SJCRH30 (cell line): Measurements from ENCODE around the gene TOP2A. TPM values are rescaled to one million over a fixed set of nuclear protein-coding genes. Genes with fewer than 3 reads are reported as not detected.
"Not testable (repeated sequence)": the region's sequence is repeated elsewhere in the genome, so short reads cannot be mapped to it uniquely, and the experiment has no call there.

ENCODE experiments used
- DNase-seq, 2 experiments: peaks; one replicate each; pipeline ENCODE4 v3.0.0-alpha.2; 2015 to 2020
- H3K27ac ChIP-seq: fragments of 250-450 bp; sonication (Bioruptor Pico); 2 replicates; pipeline ENCODE4 v1.5.1; 2020; ENCODE audit warnings: mild to moderate bottlenecking, moderate library complexity
- H3K27me3 ChIP-seq: fragments of 250-450 bp; sonication (Bioruptor Pico); 2 replicates; pipeline ENCODE4 v1.5.1; 2020; ENCODE audit warnings: mild to moderate bottlenecking, moderate library complexity
- H3K36me3 ChIP-seq: fragments of 250-450 bp; sonication (Bioruptor Pico); 2 replicates; pipeline ENCODE4 v1.5.1; 2020; ENCODE audit warnings: mild to moderate bottlenecking, moderate library complexity
- H3K4me1 ChIP-seq: fragments of 250-450 bp; sonication (Bioruptor Pico); 2 replicates; pipeline ENCODE4 v1.5.1; 2020; ENCODE audit warnings: mild to moderate bottlenecking, moderate library complexity
- H3K4me3 ChIP-seq: fragments of 250-450 bp; sonication (Bioruptor Pico); 2 replicates; pipeline ENCODE4 v1.5.1; 2020; ENCODE audit warnings: mild to moderate bottlenecking, moderate library complexity
- H3K9me3 ChIP-seq: fragments of 250-450 bp; sonication (Bioruptor Pico); replicated peaks from 2 replicates; pipeline ENCODE4 v1.5.1; 2020; ENCODE audit warnings: mild to moderate bottlenecking, moderate library complexity
- total RNA-seq: library from RNA; depleted of rRNA; stranded (reverse); fragments of >200 nt; shearing (Covaris generic); gene quantifications from 2 replicates; pipeline ENCODE4 v1.2.3, GENCODE V29; 2014

Gene TOP2A
- total RNA-seq, 1 experiment from 2014 or later: 583 TPM

- DNase-seq: no peak
- Histone ChIP-seq H3K9me3 (no peaks in the 10 kb centered on the region), H3K4me3 (no peak overlapping the region), H3K4me1 (no peaks in the 10 kb centered on the region), H3K27ac (no peak overlapping the region), H3K36me3 (peaks cover 95% of the 10 kb centered on the region), H3K27me3 (no peaks in the 10 kb centered on the region)
Measured at GRCh38 chr17:40402668-40403067, 15.0 kb downstream of the TOP2A start.

DNA sequence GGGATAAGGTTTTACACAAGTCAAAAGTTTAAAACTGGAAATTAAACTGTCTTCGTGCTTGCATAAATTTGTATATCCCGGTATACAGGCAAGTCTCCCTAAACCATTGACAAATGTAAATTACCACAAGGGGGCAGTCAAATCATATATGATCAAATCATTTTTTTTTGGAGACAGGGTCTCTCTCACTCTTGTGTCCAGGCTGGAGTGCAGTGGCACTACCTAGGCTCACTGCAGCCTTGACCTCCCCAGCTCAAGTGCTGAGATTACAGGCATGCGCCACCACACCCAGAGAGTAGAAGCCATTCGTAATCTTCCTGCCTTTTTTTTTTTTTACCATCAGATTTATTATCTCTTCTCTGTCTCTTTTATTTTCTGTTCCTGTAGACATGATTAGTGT, 18.5 kb downstream of the TOP2A start:
- peak in 1 of 2 experiments; percentile 68 for DNase-seq
- no peak overlapping the region for H3K4me3 ChIP-seq
- no peaks in the 10 kb centered on the region for H3K4me1 ChIP-seq
- no peaks in the 10 kb centered on the region for H3K27me3 ChIP-seq
- H3K27ac ChIP-seq: no peak overlapping the region
- no peaks in the 10 kb centered on the region for H3K9me3 ChIP-seq
- H3K36me3 ChIP-seq: peaks cover 96% of the 10 kb centered on the region

GRCh38 chr17:40386555-40386954, 31.1 kb downstream of the TOP2A start:
- H3K27me3 ChIP-seq, H3K27ac ChIP-seq, H3K9me3 ChIP-seq, DNase-seq, H3K4me3 ChIP-seq, H3K4me1 ChIP-seq: not testable (repeated sequence)
- peaks cover 64% of the 10 kb centered on the region for H3K36me3 ChIP-seq

DNA sequence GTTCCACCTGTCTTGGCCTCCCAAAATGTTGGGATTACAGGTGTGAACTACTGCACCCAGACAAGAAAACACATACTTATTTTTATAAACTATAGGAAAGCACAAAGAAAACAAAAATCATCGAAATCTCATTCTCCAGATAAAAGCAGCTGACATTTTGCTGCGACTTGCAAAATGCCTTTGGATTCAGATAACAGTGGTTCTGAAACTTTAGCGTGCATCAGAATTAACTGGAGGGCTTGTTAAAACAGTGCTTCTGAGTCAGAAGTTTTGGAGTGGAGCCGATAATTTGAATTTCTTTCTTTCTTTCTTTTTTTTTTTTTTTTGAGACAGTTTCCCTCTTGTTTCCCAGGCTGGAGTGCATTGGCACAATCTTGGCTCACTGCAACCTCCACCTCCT, 35.4 kb downstream of the TOP2A start:
- H3K27me3 ChIP-seq: no peaks in the 10 kb centered on the region
- no peaks in the 10 kb centered on the region for H3K4me1 ChIP-seq
- no peaks in the 10 kb centered on the region for H3K9me3 ChIP-seq
- peaks cover 22% of the 10 kb centered on the region for H3K36me3 ChIP-seq
- no peak for DNase-seq
- no peak overlapping the region for H3K27ac ChIP-seq
- H3K4me3 ChIP-seq: no peak overlapping the region

- H3K36me3 ChIP-seq: peaks cover 3% of the 10 kb centered on the region; the same call in 1 of the 2 replicates
- no peak overlapping the region for H3K4me3 ChIP-seq
- H3K9me3 ChIP-seq: no peaks in the 10 kb centered on the region
- DNase-seq: no peak
- H3K27ac ChIP-seq: no peak overlapping the region
- H3K4me1 ChIP-seq: no peaks in the 10 kb centered on the region
- no peaks in the 10 kb centered on the region for H3K27me3 ChIP-seq
Measured at GRCh38 chr17:40378966-40379365, 38.7 kb downstream of the TOP2A start.

GRCh38 chr17:40377832-40378231, 39.9 kb downstream of the TOP2A start:
- DNase-seq: no peak
- Histone ChIP-seq H3K27me3 (no peaks in the 10 kb centered on the region), H3K36me3 (no peaks in the 10 kb centered on the region), H3K4me3 (no peak overlapping the region), H3K27ac (no peak overlapping the region), H3K9me3 (no peaks in the 10 kb centered on the region; the same call in 1 of the 2 replicates), H3K4me1 (no peaks in the 10 kb centered on the region)

GRCh38 chr17:40376541-40376940, 41.2 kb downstream of the TOP2A start:
- H3K4me3 ChIP-seq, H3K4me1 ChIP-seq, DNase-seq, H3K27ac ChIP-seq, H3K9me3 ChIP-seq, H3K27me3 ChIP-seq, H3K36me3 ChIP-seq: not testable (repeated sequence)

GRCh38 chr17:40375786-40376185, 41.9 kb downstream of the TOP2A start:
- not testable (repeated sequence) for H3K27ac ChIP-seq, H3K4me1 ChIP-seq, DNase-seq, H3K9me3 ChIP-seq, H3K4me3 ChIP-seq, H3K27me3 ChIP-seq, H3K36me3 ChIP-seq

GRCh38 chr17:40374821-40375498, 42.7 kb downstream of the TOP2A start:
- Histone ChIP-seq H3K36me3 (no peaks in the 10 kb centered on the region), H3K4me1 (no peaks in the 10 kb centered on the region), H3K27me3 (no peaks in the 10 kb centered on the region), H3K4me3 (no peak overlapping the region), H3K27ac (no peak overlapping the region), H3K9me3 (no peaks in the 10 kb centered on the region; the same call in 1 of the 2 replicates)
- DNase-seq: no peak

DNA sequence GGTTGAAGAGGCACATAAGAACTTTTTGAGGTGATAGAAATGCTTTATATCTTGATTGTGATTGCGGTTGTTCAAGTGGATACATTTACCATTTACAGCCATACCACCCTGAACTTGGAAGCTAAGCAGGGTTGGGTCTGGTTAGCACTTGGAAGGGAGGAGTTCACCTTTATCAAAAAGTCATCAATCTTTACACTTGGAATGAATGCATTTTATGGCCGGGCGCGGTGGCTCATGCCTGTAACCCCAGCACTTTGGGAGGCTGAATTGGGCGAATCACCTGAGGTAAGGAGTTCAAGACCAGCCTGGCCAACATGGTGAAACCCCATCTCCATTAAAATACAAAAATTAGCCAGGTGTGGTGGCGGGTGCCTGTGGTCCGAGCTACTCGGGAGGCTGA, 43.7 kb downstream of the TOP2A start:
- no peak overlapping the region for H3K4me3 ChIP-seq
- no peaks in the 10 kb centered on the region for H3K4me1 ChIP-seq
- H3K36me3 ChIP-seq: no peaks in the 10 kb centered on the region
- no peak for DNase-seq
- H3K27me3 ChIP-seq: no peaks in the 10 kb centered on the region
- no peaks in the 10 kb centered on the region; the same call in 1 of the 2 replicates for H3K9me3 ChIP-seq
- no peak overlapping the region for H3K27ac ChIP-seq

- DNase-seq: no peak
- no peak overlapping the region for H3K27ac ChIP-seq
- H3K4me3 ChIP-seq: no peak overlapping the region
- H3K4me1 ChIP-seq: no peaks in the 10 kb centered on the region
- H3K9me3 ChIP-seq: no peaks in the 10 kb centered on the region; the same call in 1 of the 2 replicates
- H3K36me3 ChIP-seq: no peaks in the 10 kb centered on the region
- H3K27me3 ChIP-seq: no peaks in the 10 kb centered on the region
Measured at GRCh38 chr17:40373324-40373723, 44.4 kb downstream of the TOP2A start.

- DNase-seq, H3K9me3 ChIP-seq, H3K27me3 ChIP-seq, H3K36me3 ChIP-seq, H3K4me1 ChIP-seq, H3K4me3 ChIP-seq, H3K27ac ChIP-seq: not testable (repeated sequence)
Measured at GRCh38 chr17:40372644-40373043, 45.1 kb downstream of the TOP2A start.

DNA sequence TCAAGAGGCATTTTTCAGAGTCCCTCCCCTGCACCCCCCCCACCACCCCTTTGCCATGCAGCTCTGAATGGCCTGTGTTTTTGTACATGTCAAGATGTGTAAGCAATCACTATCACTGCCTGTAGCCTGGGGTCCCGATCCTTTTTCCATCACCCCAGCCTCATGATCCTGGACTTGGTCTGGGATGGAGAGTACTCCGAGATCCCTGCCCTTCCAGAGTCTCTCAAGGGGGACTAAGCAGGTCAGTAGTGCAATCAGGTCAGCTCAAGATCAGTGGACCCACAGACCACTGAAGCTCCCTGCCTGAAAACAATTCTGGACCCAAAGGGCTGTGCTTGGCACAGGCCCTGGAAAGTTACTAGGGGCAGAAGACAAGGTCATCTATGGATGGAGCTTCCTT, 45.7 kb downstream of the TOP2A start:
- Histone ChIP-seq H3K27ac (no peak overlapping the region), H3K9me3 (no peaks in the 10 kb centered on the region; the same call in 1 of the 2 replicates), H3K27me3 (no peaks in the 10 kb centered on the region), H3K36me3 (no peaks in the 10 kb centered on the region), H3K4me3 (no peak overlapping the region), H3K4me1 (no peaks in the 10 kb centered on the region)
- no peak for DNase-seq

GRCh38 chr17:40371261-40371929, 46.3 kb downstream of the TOP2A start:
- no peaks in the 10 kb centered on the region for H3K36me3 ChIP-seq
- H3K9me3 ChIP-seq: no peaks in the 10 kb centered on the region; the same call in 1 of the 2 replicates
- H3K4me3 ChIP-seq: no peak overlapping the region
- H3K4me1 ChIP-seq: no peaks in the 10 kb centered on the region
- H3K27ac ChIP-seq: no peak overlapping the region
- H3K27me3 ChIP-seq: no peaks in the 10 kb centered on the region
- peak in 1 of 2 experiments; percentile 35 for DNase-seq

- no peak for DNase-seq
- no peak overlapping the region for H3K4me3 ChIP-seq
- H3K36me3 ChIP-seq: no peaks in the 10 kb centered on the region
- H3K9me3 ChIP-seq: no peaks in the 10 kb centered on the region; the same call in 1 of the 2 replicates
- no peaks in the 10 kb centered on the region for H3K27me3 ChIP-seq
- no peak overlapping the region for H3K27ac ChIP-seq
- no peaks in the 10 kb centered on the region for H3K4me1 ChIP-seq
Measured at GRCh38 chr17:40369923-40370322, 47.8 kb downstream of the TOP2A start.

DNA sequence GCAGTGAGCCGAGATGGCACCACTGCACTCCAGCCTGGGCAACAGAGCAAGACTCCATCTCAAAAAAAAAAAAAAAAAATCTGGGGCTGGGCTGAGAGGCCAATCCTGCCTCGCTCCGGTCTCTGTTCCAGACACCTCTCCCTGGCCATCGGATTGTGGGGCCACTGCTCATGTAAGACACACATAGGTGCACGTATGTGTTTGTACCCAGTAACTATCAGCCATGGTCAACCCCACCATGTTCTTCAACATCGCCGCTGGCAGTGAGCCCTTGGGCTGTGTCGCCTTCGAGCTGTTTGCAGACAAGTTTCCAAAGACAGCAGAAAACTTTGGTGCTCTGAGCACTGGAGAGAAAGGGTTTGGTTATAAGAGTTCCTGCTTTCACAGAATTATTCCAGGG, 50.0 kb downstream of the TOP2A start:
- H3K4me1 ChIP-seq, H3K36me3 ChIP-seq, H3K27me3 ChIP-seq, H3K27ac ChIP-seq, DNase-seq, H3K4me3 ChIP-seq, H3K9me3 ChIP-seq: not testable (repeated sequence)
